AML-193 (cell line): ENCODE data around the gene ACP4.

Experiments
- DNase-seq, 2 experiments: peaks; one replicate each; lab custom pipeline; 2025; lab: John Stamatoyannopoulos, UW

The ACP4 gene

DNA sequence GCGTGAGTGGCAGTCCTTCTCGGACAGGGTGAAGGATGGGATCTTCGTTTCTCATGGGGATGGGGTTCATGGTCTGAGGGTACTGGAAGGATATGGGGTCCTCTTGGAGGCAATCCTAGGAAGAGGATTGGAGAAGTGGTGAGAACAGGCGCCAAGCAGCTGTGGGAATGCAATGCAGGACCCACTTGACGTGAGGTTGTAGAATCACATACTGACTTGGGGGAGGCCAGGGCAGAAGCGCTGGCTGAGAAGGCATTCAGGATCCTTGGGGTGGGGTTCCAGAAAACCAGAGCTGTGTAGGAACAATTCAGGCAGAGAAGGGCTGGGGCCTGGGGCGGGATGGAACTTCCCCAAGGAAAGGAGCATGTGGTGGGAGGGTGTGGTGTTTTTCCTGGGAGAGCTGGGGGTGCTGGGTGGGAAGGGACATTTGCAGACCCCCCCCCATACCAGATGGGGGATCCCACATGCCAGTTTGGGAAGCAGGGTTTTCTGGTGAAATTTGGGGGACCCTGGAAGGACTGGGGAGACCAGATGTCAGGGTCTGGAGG lies 32.5 kb downstream of the ACP4 start:
- no peak for DNase-seq

DNA sequence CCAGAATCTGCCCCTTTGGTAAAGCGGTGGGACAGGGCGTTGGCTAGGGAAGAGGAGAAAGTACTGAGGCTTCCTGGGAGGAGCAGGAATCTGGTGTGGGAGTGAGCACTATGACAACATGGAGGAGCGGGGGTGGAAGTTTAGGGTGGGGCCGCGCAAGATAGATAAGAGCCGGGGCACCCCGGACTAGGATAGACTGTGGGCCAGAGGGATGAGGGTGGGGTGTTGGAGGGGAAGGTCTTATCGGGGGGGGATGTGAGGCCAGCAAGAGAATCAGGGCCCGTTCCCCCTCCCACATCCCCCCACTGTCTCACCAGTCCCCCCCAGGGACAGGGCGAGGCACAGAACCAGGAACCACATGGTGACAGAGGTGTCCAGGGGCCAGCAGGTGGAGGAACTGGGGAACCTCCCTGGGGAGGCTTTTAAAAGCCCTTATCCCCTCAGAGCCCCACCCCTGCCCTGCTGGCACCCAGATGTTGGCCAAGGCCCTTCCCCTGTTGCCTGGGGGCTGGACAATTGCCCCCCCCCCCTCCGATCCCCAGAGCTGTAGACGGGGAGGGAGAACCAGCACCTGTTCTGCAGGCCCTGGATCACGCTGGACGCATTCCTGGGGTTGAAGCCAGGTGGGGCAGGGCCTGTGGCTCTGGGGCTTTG lies 33.3 kb downstream of the ACP4 start, which contains the start of gene KLK1:
Gene KLK1, minus strand, starts transcription at position 399 of the 654 bp plus-strand sequence. Its CDS starts 39 bp downstream, at position 360.
- no peak for DNase-seq

DNA sequence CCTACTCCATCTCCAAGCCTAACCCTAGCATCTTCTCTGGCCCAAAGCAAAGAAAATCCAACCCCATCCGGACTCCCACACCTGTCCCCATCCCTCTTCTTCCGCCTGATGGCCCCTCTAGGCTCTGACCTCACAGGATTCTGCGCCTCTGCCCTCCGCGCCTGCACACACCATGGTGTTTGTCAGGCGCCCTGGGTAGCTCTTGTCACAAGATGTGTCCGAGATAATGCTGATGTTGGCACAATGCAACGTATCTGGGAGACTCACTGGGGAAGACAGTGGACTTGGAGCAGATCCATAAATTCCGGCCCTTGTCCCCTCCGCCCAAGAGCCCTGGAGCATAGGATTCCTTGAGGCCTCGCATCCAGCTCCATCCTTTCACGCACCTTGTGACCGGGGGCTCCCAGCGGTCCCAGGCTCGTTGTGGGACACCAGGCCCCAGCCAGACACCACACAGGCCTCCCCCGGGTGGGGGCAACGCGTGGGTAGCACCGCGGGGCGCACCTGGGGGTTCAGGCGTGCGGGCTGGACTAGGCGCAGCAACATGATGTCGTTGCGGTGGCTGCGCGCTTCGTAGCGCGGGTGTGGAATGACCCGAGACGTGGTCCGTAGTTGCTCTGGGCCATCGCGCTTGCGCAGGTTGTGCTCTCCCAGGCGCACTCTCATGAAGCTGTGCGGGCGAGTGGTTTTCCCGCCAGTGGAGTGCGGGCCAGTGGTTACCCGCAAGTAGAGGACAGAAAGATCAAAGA lies 36.5 kb downstream of the ACP4 start:
- DNase-seq = no peak

DNA sequence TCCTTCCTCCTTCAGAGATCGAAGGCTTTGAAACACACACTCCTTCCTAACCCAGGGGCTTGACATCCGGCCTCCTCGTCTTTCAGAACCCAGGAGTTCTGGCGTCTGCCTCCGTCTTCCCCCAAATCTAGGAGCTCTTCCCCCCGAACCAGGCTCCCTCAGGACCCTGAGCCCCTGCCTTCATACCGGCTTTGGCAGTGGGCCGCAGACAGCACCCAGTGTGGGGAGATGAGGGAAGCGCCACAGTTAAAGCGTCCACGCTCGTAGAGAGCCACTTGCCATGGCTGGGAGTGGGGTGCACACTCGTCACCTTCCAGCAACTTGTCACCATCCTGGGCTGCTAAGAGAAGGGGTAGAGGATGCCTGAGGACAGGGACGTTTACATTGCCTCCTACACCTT lies 37.3 kb downstream of the ACP4 start:
- no peak for DNase-seq

DNA sequence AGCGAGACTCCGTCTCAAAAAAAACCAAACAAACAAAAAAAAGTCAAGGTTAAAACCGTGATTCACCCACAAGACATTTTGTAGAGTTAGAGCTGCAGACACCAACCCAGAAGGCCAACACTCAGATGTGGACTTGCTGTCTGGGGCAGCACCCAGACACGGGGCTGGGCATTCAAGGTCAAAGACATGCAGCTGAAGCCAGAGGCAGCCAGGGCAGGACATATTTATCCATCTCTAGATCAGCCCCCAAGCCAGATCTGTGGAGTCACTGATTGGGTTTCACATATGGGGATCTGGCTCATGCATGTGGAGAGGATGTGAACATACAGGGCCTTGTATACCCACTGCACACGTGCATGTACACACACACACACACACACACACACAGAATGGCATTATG lies 39.6 kb downstream of the ACP4 start:
- no peak for DNase-seq

DNA sequence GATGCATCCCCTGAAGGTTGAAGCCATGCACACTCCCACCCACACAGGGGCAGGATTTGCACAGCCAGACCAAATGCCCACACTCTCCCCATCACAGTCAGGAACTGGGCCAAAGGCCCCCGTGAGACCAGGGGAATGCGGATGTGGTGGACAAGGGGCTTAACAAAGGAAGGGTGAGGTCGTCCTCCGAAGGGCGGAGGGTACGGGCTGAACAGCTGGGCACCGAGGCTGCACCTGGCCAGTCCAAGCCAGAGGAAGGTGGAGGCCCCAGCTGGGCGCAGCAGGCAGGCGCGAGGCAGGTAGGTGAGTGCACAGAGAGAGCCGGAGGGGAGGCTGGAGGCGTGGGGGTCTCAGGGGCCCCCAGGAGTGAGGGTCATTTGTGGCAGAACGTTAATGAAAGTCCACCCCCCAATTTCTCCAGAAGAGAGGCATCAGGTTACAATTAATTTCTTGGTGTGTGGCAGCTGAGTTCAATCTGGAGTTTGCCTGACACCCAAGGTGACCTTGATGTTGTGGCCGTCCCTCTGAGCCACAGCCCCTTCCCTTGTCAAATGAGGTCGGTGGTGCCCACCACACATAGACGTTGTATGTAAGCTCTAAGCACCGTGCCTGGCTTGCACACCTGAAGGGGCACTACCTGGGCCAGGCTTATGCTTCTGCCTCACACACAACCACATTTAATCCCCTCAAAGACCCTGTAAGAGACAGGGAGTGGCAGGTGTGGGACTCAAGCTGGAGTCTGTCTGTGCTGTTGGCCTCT lies 40.2 kb downstream of the ACP4 start:
- no peak for DNase-seq

DNA sequence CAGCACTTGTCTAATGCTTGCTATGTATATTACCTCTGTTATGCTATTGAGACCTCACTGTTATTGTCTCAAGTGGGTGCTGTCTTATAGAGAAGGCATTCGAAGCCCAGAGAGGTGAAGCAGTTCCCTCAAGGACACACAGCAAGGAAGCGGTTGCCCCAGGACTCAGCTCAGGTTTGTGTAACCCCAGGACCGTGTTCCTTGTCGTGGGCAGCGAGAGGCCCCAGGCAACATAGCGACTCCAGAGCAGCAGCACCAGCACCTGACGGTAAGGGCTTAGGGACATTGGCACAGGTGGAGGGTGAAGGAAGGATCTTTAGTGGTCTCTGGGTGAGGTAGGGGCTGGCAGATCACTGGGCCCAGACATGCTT lies 40.8 kb downstream of the ACP4 start:
- no peak for DNase-seq

DNA sequence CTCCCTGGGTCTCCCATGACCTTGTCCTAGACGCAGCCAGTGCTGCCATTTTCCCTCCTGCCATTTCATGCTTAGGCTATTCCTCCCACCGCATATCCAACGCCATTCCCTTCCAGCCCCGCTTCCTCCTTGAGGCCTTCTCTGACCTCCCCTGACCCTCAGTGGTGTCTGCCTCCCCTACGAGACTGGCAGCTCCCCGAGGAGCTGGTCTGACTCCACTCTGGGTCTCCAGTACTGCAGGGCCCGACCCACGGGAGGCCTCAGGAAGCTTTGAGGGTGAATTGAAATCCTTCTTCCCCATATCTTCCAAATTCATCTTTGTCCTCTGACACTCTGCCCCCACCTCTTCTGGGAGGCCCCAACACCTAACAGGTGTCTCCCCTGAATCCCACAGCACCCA lies 42.5 kb downstream of the ACP4 start:
- no peak for DNase-seq

DNA sequence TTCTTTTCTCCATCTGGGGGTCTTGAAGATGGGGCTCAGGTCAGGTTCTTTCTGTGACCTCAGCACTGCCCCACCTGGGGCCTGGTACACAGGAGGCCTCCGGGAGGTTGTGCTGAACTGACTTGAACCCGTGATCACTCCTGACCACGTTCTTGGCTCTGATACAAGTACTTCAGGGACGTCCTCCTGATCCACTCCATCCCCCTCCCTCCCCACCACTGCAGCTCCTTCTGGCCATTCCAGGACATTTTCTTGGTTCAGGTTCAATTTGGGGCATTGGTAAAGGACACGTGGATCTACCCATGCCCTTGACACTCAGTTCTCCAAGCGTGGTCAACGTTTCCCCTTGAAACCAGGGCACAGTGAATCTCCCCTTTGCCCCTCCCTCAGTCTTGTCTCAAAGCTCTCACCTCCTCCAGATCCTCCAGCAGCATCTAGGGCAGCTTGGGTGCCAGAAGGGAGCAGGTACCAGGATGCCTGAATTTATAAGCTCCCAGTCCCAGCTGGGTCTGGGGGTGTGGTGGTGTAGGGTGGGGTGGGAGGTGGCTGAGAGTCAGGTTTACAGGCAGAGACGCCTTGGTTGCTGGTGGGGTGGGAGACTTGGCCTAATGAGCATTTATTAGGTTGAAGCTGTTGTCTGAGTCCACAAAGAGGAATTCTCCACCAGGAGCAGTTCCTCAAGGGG lies 43.0 kb downstream of the ACP4 start, which contains the start of gene KLK15:
Gene KLK15, minus strand, starts transcription at position 458 of the 685 bp plus-strand sequence. CDS start 2,082 bp downstream, outside the sequence.
- no peak for DNase-seq

DNA sequence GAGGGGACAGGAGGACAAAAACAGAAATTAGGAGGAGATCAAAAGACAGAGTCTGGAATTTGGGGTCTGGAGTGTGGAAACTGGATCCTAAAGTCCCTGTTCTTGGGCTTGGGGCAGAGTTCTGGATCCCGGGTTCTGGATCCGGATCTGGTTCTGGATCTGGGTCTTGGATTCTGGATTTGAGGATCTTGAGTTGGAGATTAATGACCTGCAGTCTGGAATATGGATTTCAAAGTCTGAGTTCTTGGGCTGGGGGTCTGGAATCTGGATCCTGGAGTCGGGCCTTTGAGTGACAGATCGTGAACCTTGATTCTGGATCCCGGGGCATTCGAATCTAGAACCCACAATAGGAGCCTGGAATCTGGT lies 43.6 kb downstream of the ACP4 start:
- DNase-seq = no peak

DNA sequence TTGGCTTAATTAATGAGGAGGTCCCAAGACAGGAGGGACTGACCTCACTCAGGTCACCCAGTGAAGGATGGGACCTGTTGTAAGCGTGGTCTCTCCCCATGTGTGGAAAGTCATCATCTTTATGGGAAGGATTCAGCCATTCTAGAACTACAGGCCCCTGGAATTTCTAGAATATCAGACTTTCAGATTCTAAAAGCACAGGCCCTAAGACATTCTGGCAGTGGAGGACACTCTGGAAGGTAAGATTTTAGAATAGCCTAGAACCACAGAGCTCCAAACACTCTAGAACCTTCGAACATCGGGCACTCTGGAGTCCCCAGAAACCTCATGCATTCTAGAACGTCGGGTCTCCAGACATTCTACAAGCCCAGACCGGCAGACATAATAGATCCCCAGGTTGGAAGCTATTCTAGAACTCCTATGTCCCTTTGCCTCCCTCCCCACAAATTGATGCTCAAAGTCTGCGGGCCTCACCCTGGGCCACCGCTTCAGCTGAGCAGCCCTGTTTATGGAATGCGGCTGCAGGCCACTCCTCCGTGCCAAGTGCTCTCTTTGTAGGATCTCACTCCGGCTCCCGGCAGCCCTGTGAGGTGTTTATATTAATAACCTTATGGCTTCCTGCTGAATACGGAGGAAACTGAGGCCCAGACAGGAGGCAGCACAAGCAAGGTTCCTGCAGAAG lies 45.0 kb downstream of the ACP4 start:
- no peak for DNase-seq

DNA sequence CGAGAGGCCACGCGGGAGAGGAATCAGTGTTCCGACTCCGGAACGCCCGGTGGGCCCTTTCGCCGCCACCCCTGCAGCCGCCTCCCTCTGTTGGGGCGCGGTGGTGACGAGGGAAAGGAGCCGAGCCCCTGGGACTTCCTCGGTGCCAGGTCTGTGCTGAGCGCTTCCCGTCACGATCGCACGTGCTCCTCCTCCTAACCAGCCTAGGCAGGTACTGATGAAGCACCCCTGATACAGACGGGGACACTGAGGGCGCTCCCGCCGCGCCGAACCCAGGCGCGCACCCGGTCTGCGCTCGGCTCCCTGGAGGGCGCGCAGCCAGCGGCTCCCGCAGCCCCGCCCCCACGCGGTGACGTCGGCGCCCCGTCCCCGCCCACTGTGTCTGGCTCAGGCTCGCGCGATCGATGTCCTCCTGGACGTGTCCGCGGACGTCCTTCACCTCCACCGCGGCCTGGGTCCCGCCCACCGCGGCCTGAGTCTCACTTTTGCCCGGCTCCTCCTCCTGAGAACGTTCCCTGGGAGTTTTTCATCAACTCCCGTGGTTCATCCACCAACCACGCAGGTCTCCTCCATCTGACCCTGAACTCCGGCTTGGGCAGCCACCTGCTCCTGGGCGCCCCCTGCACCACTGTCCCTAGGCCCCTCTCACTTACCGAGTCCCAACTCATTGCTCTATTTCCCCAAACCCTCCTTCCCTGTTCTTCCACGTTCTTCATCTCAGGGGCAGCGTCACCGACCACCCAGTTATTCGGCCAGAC lies 45.7 kb downstream of the ACP4 start:
- no peak for DNase-seq

DNA sequence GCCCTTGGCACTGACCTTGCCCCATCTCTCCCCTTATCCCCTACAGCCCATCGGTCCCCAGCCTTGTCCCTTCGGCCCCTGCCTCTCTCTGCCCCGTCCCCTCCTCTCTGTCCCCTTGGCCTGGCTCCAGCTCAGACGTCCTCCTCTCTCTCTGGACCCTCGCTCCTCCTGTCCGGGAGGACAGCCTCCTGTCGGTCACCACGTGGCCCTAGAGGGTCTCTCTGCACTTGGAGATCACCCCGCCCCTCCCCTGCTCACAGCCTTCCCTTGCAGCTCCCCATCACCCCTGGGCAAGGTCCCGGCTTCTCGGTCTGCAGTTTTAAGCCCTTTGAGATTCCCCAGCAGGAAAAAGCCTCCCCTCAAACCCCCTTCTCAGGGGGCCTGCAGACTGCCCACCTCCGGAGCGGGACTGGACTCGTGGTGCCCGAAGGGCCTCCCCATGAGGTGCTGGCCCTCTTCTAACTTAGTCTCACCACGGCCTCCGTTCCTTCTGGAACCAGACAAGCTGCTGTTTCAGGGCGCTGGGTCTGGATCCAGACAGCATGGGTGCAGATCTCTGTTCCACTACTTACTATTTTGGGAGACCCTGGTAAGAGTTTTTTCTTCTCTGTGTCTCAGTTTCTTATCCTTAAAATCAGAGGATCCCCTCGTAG lies 46.5 kb downstream of the ACP4 start:
- no peak for DNase-seq

DNA sequence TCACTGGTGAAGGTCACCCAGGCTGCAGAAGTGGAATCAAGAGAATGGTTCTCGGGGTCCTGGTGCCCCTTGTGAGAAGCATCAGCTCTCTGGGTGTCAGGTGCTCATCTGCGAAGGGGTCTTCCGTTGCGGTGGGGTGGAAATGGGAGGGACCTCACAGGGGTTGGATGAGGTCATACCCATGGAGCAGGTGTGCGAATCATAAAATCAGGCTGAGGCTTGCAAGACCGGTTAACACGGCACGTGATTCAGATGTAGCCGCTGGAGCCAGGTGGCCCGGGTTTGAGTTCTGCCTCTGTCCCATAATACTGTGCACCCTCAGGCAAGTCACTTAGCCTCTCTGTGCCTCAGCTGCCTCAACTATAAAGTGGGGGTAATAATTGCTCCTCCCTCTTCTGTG lies 47.1 kb downstream of the ACP4 start:
- DNase-seq = no peak

DNA sequence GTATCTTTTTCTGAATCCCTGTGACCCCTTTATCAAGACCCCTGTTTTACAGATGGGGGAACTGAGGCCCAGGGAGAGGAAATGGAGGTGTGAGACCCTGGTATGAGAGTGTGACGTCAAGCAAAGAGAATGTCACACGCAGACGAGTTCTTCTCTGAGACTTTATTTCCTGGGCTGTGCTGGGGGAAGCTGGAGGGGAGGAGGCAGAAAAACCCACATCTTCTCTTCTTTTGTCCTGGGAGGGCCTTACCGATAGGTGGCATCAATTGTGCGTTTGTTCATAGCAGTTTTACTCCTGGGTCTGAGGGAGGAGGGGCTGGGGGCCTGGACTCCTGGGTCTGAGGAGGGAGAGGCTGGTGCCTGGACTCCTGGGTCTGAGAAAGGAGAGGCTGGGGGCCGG lies 48.0 kb downstream of the ACP4 start:
- DNase-seq = no peak

DNA sequence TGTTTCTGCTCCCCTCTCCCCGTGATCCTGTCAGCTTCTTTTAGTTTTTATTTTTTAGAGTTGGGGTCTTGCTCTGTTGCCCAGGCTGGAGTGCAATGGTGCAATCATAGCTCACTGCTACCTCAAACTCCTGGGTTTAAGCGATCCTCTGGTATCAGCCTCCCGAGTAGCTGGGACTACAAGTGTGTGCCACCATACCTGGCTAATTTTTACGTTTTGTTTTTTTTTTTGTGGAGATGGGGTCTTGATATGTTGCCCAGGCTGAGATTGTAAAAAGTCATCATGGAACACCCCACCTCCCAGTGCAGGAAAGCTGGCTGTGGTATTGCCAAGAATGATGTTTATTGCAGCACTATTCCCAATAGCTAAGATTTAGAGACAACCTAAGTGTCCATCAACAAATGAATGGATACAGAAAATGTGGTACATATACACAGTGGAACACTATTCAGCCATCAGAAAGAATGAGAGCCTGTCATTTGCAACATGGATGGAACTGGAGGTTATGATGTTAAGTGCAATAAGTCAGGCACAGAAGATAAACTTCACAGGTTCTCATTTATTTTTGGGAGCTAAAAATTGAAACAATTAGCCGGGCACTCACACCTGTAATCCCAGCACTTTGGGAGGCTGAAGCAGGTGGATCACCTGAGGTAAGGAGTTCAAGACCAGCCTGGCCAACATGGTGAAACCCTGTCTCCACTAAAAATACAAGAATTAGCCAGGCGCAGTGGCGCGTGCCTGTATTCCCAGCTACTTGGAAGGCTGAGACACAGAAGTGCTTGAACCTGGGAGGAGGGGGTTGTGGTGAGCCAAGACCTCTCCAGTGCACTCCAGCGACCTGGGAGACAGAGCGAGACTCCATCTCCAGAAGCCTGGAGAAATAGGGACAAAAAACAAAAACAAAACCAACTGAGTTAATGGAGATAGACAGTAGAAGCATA lies 49.8 kb downstream of the ACP4 start:
- no peak for DNase-seq

DNA sequence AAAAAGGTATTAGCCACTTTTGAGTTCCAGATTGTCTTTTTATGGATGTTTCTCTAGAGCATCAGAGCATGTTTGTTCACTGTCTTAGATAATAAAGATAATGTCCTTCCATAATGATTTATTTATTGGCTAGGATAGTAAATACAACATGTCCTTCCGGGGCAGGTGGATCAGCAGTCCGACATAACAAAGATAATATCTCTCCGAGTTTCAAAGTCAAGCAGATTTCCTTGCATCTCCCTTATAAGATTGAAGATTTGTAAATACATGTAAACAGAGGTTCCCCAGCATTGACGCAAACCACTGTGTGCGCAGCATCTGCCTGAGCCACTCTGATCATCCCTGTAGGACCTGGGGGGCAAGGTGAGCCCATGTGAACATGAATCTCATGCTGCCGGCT lies 51.9 kb downstream of the ACP4 start:
- DNase-seq = no peak

DNA sequence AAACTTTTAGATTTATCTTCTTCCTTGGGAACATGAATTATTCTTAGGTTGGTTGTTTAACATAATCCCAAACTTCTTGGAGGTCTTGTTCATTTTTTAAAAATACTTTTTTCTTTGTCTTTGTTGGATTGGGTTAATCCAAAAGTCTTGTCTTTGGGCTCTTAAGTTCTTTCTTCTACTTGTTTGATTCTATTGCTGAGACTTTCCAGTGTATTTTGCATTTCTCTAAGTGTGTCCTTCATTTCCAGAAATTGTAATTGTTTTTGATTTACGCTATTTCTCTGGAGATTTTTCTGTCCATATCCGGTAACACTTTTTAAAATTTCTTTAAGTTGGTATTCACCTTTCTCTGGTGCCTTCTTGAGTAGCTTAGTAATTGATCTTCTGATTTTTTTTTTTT lies 53.0 kb downstream of the ACP4 start:
- no peak for DNase-seq

DNA sequence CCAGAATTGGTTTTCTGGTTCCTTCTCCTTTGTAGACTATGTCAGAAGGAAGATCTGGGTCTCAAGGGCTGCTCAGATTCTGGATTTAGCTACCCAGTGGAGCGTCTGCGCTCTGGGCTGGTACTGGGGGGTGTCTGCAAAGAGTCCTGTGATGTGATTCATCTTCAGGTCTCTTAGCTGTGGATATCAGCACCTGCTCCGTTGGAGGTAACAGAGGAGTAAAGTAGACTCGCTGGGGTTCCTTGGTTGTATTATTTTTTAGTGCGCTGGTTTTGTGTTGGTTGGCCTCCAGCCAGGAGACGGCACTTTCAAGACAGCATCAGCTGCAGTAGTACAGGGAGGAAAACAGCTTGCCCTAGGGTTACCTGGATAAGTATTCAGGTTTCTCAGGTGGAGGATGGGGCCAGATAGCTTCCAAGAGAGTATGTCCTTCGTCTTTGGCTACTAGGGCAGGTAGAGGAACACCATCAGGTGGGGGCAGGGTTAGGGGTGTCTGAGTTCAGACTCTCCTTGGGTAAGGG lies 53.5 kb downstream of the ACP4 start:
- DNase-seq = no peak
